NCI-H748 (cell line): ENCODE measurements around the gene POLDIP3.

Experiments used
- DNase-seq: peaks from one replicate; lab custom pipeline; 2025; ENCODE audit not compliant: unreplicated experiment; lab: John Stamatoyannopoulos, UW

Gene POLDIP3

GRCh38 chr22:42642806-42643633 is 28.3 kb upstream of the POLDIP3 start:
- DNase-seq: no peak

- DNase-seq: no peak
Measured at GRCh38 chr22:42641801-42642413, 27.2 kb upstream of the POLDIP3 start.

DNA sequence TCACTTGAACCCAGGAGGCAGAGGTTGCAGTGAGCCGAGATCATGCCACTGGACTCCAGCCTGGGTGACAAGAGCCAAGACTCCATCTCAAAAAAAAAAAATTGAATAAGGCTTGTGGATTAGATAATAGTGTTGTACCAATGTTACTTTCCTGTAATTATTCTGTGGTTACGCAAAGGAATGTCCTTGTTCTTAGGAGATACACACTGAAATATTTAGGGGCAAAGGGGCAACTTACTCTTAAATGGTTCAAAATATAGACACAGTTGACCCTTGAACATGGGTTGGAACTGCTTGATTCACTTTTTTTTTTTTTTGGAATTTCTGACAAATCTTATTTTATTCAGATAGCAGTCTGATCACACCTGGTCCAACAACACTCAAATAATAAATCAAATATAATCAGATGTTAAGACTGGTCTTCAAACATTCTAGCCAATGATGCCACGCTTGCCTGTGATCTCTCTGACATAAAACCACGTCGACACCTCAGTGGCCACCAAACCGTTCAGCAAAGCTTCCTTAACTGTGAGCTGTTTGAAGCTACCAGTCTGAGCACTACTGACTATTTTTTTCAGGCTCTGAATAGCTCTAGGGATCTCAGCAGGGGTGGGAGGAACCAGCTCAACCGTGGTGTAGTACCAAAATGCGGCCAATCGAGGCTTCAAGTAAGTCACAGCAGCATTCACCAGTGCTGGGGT is 25.0 kb upstream of the POLDIP3 start:
- no peak for DNase-seq

GRCh38 chr22:42637555-42637954 is 22.9 kb upstream of the POLDIP3 start:
- DNase-seq: no peak

DNA sequence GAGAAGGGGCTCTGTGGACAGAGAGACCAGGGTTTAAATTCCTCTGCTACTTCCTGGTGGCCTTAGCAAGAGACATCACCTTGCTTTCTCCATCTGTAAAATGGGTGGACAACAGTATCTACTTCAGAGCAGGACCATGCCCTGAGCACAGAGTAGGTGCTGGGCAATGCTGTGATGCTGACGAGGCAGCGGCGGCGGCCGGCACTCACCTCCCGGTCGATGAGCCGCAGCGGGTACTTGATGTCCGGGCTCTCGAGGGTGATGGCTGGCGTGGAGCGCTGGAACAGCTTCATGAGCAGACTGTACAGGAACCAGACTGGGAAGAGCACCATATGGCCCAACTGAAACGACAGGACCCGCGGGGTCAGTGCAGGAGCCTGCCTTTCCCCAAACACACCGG is 21.8 kb upstream of the POLDIP3 start:
- no peak for DNase-seq

- DNase-seq: no peak
Measured at GRCh38 chr22:42635531-42635930, 20.8 kb upstream of the POLDIP3 start.

GRCh38 chr22:42633013-42633412 is 18.3 kb upstream of the POLDIP3 start:
- DNase-seq: no peak

- no peak for DNase-seq
Measured at GRCh38 chr22:42632096-42632495, 17.4 kb upstream of the POLDIP3 start.

GRCh38 chr22:42630901-42631602 is 16.4 kb upstream of the POLDIP3 start:
- DNase-seq: no peak

- no peak for DNase-seq
Measured at GRCh38 chr22:42630211-42630610, 15.5 kb upstream of the POLDIP3 start.

- no peak for DNase-seq
Measured at GRCh38 chr22:42627981-42628380, 13.3 kb upstream of the POLDIP3 start.

GRCh38 chr22:42626951-42627625 is 12.4 kb upstream of the POLDIP3 start:
- DNase-seq: no peak

DNA sequence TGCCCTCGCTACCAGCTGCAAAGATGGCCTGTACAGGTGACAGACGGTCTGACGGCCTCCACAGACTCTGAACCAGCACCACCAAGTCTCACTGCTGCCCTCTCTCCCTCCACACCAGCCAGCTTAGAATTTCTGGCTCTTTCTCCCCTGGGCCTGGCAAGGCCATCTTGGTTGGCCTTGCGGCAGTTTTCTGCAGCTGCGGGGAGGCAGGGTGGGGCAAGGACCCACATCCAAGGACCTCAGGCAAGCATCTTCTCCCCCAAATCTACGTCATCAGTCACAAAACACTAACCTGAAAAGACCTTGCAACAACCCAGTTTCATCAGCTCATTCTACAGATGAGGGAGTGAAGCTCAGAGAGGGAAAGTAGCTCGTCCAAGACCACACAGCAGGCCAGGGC is 11.7 kb upstream of the POLDIP3 start:
- DNase-seq: no peak

DNA sequence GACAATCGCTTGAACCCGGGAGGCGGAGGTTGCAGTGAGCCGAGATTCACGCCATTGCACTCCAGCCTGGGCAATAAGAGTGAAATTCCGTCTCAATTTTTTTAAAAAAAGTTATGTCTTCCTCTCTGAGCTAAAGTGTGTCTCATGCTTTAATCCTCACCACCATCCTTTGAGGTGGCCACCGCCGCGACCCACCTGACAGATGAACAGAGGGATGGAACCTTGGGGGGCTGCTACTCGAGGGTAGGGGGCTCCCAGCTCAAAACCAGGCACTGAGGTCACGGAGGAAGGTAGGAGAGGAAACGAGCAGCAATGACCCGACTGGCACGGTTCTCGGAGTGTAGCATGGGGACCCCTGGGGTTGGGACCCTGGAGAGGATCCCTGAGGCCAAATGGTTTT is 10.7 kb upstream of the POLDIP3 start:
- DNase-seq: no peak

- DNase-seq: no peak
Measured at GRCh38 chr22:42624551-42625106, 9.9 kb upstream of the POLDIP3 start.

DNA sequence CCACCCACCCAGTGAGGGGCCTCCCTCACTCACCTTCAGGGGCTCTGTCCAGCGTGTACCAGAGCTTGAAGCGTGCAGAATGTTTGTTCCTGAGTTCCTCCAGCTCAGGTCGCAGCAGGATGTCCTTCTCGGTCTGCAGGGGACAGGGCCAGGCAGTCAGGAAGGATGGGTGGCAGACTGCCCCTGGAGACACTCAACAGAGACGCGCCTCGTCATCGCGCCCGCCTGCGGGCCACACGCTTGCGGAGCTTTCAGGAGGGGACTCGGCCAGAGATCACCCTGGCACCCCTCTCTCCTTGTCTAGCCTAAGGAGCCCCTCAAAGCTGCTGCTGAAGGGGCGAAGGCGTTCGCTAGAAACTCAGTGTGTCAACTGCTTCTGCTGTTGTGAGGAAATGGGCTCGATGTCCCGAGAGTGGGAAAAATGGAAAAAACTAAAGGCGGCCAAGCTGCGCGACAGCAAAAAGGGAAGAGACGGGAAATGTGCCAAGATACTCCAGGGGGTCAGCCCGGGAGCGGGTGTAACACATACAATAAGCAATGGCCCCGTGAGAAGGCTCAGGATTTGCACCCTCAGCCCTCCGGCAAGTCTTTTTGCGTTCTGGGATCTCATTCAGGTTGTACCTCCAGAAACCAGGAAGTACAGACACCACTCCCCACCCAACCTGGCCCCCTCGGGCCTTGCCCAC is 9.2 kb upstream of the POLDIP3 start:
- no peak for DNase-seq

DNA sequence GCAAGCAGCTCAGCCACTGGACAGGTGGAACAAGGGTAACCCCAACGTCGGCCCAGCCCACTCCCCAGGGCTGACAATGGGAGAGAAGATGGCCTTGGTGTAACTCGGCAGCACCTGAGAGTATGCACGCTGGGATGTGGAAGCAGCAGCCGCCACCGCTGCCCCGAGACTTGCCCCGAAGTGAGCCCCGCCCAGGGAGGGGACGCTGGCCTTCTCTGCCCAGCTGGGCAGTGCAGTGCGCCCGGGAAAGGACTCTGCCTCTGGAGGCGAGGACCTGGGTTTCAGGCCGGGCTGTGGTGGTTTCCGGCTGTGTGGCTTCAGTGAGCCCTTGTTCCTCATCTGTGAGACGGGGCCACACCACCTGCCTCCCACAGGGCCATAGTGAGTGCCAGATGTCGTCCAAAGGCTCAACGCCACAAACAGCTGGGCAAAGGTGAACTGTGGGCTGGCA is 8.6 kb upstream of the POLDIP3 start:
- no peak for DNase-seq

DNA sequence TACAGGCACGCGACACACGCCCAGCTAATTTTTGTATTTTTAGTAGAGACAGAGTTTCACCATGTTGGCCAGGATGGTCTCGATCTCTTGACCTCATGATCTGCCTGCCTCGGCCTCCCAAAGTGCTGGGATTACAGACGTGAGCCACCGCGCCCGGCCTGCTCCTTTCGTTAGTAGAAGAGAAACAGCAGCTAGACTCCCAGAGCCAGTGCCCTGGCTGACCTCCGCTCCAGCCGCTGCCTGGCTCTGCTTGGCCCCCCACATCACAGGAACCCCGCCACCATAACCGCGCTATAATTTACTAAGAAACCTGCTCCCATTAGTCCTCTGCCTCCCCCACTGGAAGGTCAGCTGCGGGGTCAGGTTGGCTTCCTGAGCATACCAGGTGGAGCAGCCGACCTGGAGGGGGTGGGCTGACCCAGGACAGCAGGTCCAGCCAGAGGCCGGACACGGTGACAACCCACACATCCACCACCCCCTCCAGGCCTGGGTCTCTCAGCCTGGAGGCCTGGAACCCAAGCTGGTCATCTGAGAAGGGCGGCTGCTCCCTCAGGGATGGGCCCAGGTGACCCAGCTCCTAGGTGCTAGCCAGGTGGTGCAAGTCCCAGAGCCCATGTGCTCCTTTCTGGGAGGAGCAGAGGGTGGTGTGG is 7.5 kb upstream of the POLDIP3 start:
- DNase-seq: no peak

- DNase-seq: peak; percentile 52
Measured at GRCh38 chr22:42621505-42622002, 6.9 kb upstream of the POLDIP3 start.
